H1 (cell line): ENCODE results near the gene SORD.
A peak's percentile ranks its signal among the peaks of the same experiment; 100 is the strongest.

ENCODE experiments used
- BCL11A ChIP-seq, 2 experiments: IDR thresholded peaks; one replicate each; pipeline ENCODE4 v1.6.1; 2011; ENCODE audit warnings: low read depth in 2 of 2, low read length in 2 of 2, mild to moderate bottlenecking in 2 of 2
- CTCF ChIP-seq, 3 experiments: IDR thresholded peaks; 1 replicate in 2 of 3; 2 replicates in 1 of 3; pipeline versions ENCODE4 v1.5.1 to v1.6.1; 2011; ENCODE audit warnings: low read length in 3 of 3, mild to moderate bottlenecking in 3 of 3, inconsistent platforms in 2 of 3, low read depth in 1 of 3, moderate library complexity in 1 of 3; ENCODE audit not compliant: insufficient read depth in 1 of 3; ENCODE audit errors: control extremely low read depth in 1 of 3
- EZH2 ChIP-seq: fragments of 200-600 bp; sonication (generic); IDR thresholded peaks from 2 replicates; pipeline ENCODE4 v1.7.1; 2012; ENCODE audit warnings: low read depth, mild to moderate bottlenecking, moderate library complexity, low read length, inconsistent platforms; ENCODE audit not compliant: severe bottlenecking
- HDAC2 ChIP-seq, 2 experiments: fragments of 300-600 bp in 1 of 2; sonication (generic) in 1 of 2; IDR thresholded peaks; 2 replicates each; pipeline ENCODE4 v1.6.1; 2011 to 2012; ENCODE audit warnings: low read depth in 2 of 2, low read length in 2 of 2, mild to moderate bottlenecking in 2 of 2, moderate library complexity in 2 of 2, borderline replicate concordance in 1 of 2, inconsistent platforms in 1 of 2
- JUN ChIP-seq: IDR thresholded peaks from 2 replicates; pipeline ENCODE4 v1.6.1; 2011; ENCODE audit warnings: low read depth, mild to moderate bottlenecking, improper control_type of control experiment, low read length
- JUND ChIP-seq: IDR thresholded peaks from 2 replicates; pipeline ENCODE4 v1.6.1; 2011; ENCODE audit warnings: mild to moderate bottlenecking, improper control_type of control experiment, low read length
- MAX ChIP-seq: IDR thresholded peaks from 2 replicates; pipeline ENCODE4 v1.6.1; 2012; ENCODE audit warnings: inconsistent platforms
- POLR2A ChIP-seq, 2 experiments: IDR thresholded peaks; 1 replicate in 1 of 2; 2 replicates in 1 of 2; pipeline ENCODE4 v1.6.1; 2011; ENCODE audit warnings: low read depth in 2 of 2, low read length in 2 of 2, mild to moderate bottlenecking in 2 of 2; ENCODE audit errors: control extremely low read depth in 1 of 2
- RXRA ChIP-seq: IDR thresholded peaks from 2 replicates; pipeline ENCODE4 v1.6.1; 2011; ENCODE audit warnings: low read depth, mild to moderate bottlenecking, low read length, moderate library complexity; ENCODE audit not compliant: insufficient read depth
- TAF1 ChIP-seq: IDR thresholded peaks from 2 replicates; pipeline ENCODE4 v1.6.1; 2011; ENCODE audit warnings: mild to moderate bottlenecking, low read depth, low read length
- YY1 ChIP-seq: IDR thresholded peaks from 2 replicates; pipeline ENCODE4 v1.6.1; 2011; ENCODE audit warnings: low read depth, mild to moderate bottlenecking, low read length

- TF ChIP-seq POLR2A (IDR thresholded peaks at IDR 0.05; ENCODE audit: control extremely low read depth in 1 of 2, low read depth in 2 of 2, low read length in 2 of 2) (no peak), CTCF (IDR thresholded peaks at IDR 0.05; ENCODE audit: control extremely low read depth in 1 of 3, insufficient read depth in 1 of 3, low read depth in 1 of 3, low read length in 3 of 3) (peak in 2 of 3 experiments; percentile 9 to 37; a peak in 1 of 4 replicates), RXRA (no peak), EZH2 (no peak), JUN (no peak), TAF1 (no peak), YY1 (no peak), JUND (no peak), BCL11A (IDR thresholded peaks at IDR 0.05; ENCODE audit: low read depth in 2 of 2, low read length in 2 of 2) (no peak), HDAC2 (IDR thresholded peaks at IDR 0.05; ENCODE audit: borderline replicate concordance in 1 of 2, low read depth in 2 of 2, low read length in 2 of 2) (no peak), MAX (no peak)
Observed at GRCh38 chr15:45087513-45087912, 64.5 kb downstream of the SORD start.
